ENCODE results near the gene NODAL.

- TF ChIP-seq, protein P1, sequence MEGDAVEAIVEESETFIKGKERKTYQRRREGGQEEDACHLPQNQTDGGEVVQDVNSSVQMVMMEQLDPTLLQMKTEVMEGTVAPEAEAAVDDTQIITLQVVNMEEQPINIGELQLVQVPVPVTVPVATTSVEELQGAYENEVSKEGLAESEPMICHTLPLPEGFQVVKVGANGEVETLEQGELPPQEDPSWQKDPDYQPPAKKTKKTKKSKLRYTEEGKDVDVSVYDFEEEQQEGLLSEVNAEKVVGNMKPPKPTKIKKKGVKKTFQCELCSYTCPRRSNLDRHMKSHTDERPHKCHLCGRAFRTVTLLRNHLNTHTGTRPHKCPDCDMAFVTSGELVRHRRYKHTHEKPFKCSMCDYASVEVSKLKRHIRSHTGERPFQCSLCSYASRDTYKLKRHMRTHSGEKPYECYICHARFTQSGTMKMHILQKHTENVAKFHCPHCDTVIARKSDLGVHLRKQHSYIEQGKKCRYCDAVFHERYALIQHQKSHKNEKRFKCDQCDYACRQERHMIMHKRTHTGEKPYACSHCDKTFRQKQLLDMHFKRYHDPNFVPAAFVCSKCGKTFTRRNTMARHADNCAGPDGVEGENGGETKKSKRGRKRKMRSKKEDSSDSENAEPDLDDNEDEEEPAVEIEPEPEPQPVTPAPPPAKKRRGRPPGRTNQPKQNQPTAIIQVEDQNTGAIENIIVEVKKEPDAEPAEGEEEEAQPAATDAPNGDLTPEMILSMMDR (IDR thresholded peaks at IDR 0.05): no peak
- TF ChIP-seq POLR2A (IDR thresholded peaks at IDR 0.05): no peak
Measured at GRCh38 chr10:70459774-70460490, 18.5 kb upstream of the NODAL start.
